A673 (cell line): ENCODE results near the gene OR6B1. TPM values are rescaled to one million over a fixed set of nuclear protein-coding genes. Genes with fewer than 3 reads are reported as not detected.

Source experiments
- BruUV-seq: library from RNA; stranded (reverse); fragments of 400-500 nt; replicated peaks from 2 replicates; lab custom pipeline; 2021; lab: Mats Ljungman, UMichigan
- CTCF ChIA-PET: fragments of 300-600 bp; sonication (Branson Sonifier 250); formaldehyde crosslinking; loops from one replicate; lab custom pipeline; 2022; ENCODE audit warnings: antibody characterized with exemption; lab: Charles Lee
- POLR2A ChIA-PET: fragments of 300-600 bp; sonication (Branson Sonifier 250); formaldehyde crosslinking; loops from one replicate; lab custom pipeline; 2022; ENCODE audit warnings: antibody characterized with exemption; ENCODE audit not compliant: low non-redundant PET; lab: Charles Lee
- DNase-seq: peaks from one replicate; pipeline ENCODE4 v3.0.0-alpha.2; 2015; ENCODE audit warnings: low spot score
- H3K27ac ChIP-seq: fragments of 200-600 bp; sonication (generic); 2 replicates; pipeline ENCODE4 v1.5.1; 2016; ENCODE audit warnings: mixed run types, low read depth, mild to moderate bottlenecking, mixed read lengths, antibody characterized with exemption, low read length; ENCODE audit not compliant: poor library complexity, severe bottlenecking
- H3K27me3 ChIP-seq: fragments of 200-600 bp; sonication (generic); replicated peaks from 2 replicates; pipeline ENCODE4 v1.6.1; 2017; ENCODE audit warnings: mixed run types, low read depth, mild to moderate bottlenecking, mixed read lengths, antibody characterized with exemption, low read length; ENCODE audit not compliant: insufficient read depth, poor library complexity
- H3K36me3 ChIP-seq: fragments of 200-600 bp; sonication (generic); 2 replicates; pipeline ENCODE4 v1.6.1; 2016; ENCODE audit warnings: mixed run types, mild to moderate bottlenecking, mixed read lengths, antibody characterized with exemption, low read length; ENCODE audit not compliant: insufficient read depth, poor library complexity, severe bottlenecking
- H3K4me1 ChIP-seq: fragments of 200-600 bp; sonication (generic); 2 replicates; pipeline ENCODE4 v1.6.1; 2017; ENCODE audit warnings: mixed run types, mild to moderate bottlenecking, mixed read lengths, antibody characterized with exemption, low read length; ENCODE audit not compliant: insufficient read depth, poor library complexity, severe bottlenecking
- H3K4me3 ChIP-seq: fragments of 200-600 bp; sonication (generic); 2 replicates; pipeline ENCODE4 v1.5.1; 2016; ENCODE audit warnings: low read depth, mixed run types, mild to moderate bottlenecking, mixed read lengths, low read length; ENCODE audit not compliant: poor library complexity, severe bottlenecking
- H3K9me3 ChIP-seq: fragments of 200-600 bp; sonication (generic); 2 replicates; pipeline ENCODE4 v1.6.1; 2016; ENCODE audit warnings: mixed run types, low read depth, mild to moderate bottlenecking, mixed read lengths, antibody characterized with exemption, low read length; ENCODE audit not compliant: poor library complexity, severe bottlenecking
- EZH2 ChIP-seq: fragments of 200-600 bp; sonication (generic); IDR thresholded peaks from 2 replicates; pipeline ENCODE4 v1.6.1; 2017; ENCODE audit warnings: borderline replicate concordance, low read depth, mild to moderate bottlenecking, mixed read lengths, antibody characterized with exemption, low read length; ENCODE audit not compliant: poor library complexity, severe bottlenecking
- intact Hi-C: fragments of 100-400 bp; cut with micrococcal nuclease; formaldehyde crosslinking; loops from one replicate; pipeline ENCODE4 v1.10.0; 2022; ENCODE audit not compliant: unreplicated experiment
- total RNA-seq: library from RNA; stranded (reverse); gene quantifications from 2 replicates; pipeline ENCODE4 v1.2.3, GENCODE V29; 2021
- TF ChIP-seq, protein P1 (sequence below): fragments of 300-800, 200-600 bp; sonication (generic); conservative IDR thresholded peaks from 2 replicates; pipeline ENCODE4 v1.5.1; 2017; ENCODE audit warnings: low read depth, mild to moderate bottlenecking, antibody characterized with exemption, low read length, moderate library complexity, mixed read lengths

The OR6B1 gene
- total RNA-seq, 1 experiment from 2014 or later: not detected

GRCh38 chr7:144028547-144028946 lies 28.4 kb downstream of the OR6B1 start:
- no TSS peak for BruUV-seq
- CTCF ChIA-PET: no interaction called here
- intact Hi-C loops: no loop called here
- H3K27me3 ChIP-seq: no peaks in the 10 kb centered on the region
- POLR2A ChIA-PET: no interaction called here
- DNase-seq: no peak
- H3K36me3 ChIP-seq: no peaks in the 10 kb centered on the region
- no peaks in the 10 kb centered on the region for H3K9me3 ChIP-seq
- TF ChIP-seq, protein P1, sequence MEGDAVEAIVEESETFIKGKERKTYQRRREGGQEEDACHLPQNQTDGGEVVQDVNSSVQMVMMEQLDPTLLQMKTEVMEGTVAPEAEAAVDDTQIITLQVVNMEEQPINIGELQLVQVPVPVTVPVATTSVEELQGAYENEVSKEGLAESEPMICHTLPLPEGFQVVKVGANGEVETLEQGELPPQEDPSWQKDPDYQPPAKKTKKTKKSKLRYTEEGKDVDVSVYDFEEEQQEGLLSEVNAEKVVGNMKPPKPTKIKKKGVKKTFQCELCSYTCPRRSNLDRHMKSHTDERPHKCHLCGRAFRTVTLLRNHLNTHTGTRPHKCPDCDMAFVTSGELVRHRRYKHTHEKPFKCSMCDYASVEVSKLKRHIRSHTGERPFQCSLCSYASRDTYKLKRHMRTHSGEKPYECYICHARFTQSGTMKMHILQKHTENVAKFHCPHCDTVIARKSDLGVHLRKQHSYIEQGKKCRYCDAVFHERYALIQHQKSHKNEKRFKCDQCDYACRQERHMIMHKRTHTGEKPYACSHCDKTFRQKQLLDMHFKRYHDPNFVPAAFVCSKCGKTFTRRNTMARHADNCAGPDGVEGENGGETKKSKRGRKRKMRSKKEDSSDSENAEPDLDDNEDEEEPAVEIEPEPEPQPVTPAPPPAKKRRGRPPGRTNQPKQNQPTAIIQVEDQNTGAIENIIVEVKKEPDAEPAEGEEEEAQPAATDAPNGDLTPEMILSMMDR: no peak
- TF ChIP-seq EZH2: no peak
- no peaks in the 10 kb centered on the region for H3K4me1 ChIP-seq
- H3K27ac ChIP-seq: no peak overlapping the region
- H3K4me3 ChIP-seq: no peak overlapping the region

GRCh38 chr7:144032516-144032915 lies 32.4 kb downstream of the OR6B1 start:
- no peak for TF ChIP-seq EZH2
- TF ChIP-seq, protein P1: no peak
- POLR2A ChIA-PET: no interaction called here
- Histone ChIP-seq H3K36me3 (no peaks in the 10 kb centered on the region), H3K27ac (no peak overlapping the region), H3K9me3 (no peaks in the 10 kb centered on the region), H3K4me3 (no peak overlapping the region), H3K27me3 (no peaks in the 10 kb centered on the region), H3K4me1 (no peaks in the 10 kb centered on the region)
- intact Hi-C loops: no loop called here
- BruUV-seq: no TSS peak
- CTCF ChIA-PET: interaction anchor here (0.9 kb wide), 1 partner anchor 131 kb away, joined by 3 read pairs; the partner anchor contains the start of gene TCAF1
- no peak for DNase-seq

- BruUV-seq: no TSS peak
- ChIA-PET CTCF (interaction anchor here (0.9 kb wide), 1 partner anchor 132 kb away, joined by 3 read pairs; the partner anchor contains the start of gene TCAF1), POLR2A (no interaction called here)
- TF ChIP-seq, protein P1: no peak
- no peak for TF ChIP-seq EZH2
- H3K27me3 ChIP-seq: no peaks in the 10 kb centered on the region
- H3K4me3 ChIP-seq: no peak overlapping the region
- H3K9me3 ChIP-seq: no peaks in the 10 kb centered on the region
- no peak for DNase-seq
- intact Hi-C loops: no loop called here
- H3K27ac ChIP-seq: no peak overlapping the region
- H3K4me1 ChIP-seq: no peaks in the 10 kb centered on the region
- H3K36me3 ChIP-seq: no peaks in the 10 kb centered on the region
These were observed 33.0 kb downstream of the OR6B1 start for GRCh38 chr7:144032985-144033709.
